Panc1 (cell line): ENCODE results near the gene BCL2L2.

Experiments
- POLR2AphosphoS5 ChIP-seq: IDR thresholded peaks from 2 replicates; pipeline ENCODE4 v1.6.1; 2012; ENCODE audit warnings: mild to moderate bottlenecking, low read depth, low read length, moderate library complexity
- SIN3A ChIP-seq: IDR thresholded peaks from 2 replicates; pipeline ENCODE4 v1.6.1; 2012; ENCODE audit warnings: low read depth, mild to moderate bottlenecking, low read length, moderate library complexity, borderline replicate concordance; ENCODE audit not compliant: insufficient read depth
- TF ChIP-seq, protein P1 (sequence below): fragments of 450-650 bp; IDR thresholded peaks from 2 replicates; pipeline ENCODE4 v1.5.1; 2017; ENCODE audit warnings: mild to moderate bottlenecking

DNA sequence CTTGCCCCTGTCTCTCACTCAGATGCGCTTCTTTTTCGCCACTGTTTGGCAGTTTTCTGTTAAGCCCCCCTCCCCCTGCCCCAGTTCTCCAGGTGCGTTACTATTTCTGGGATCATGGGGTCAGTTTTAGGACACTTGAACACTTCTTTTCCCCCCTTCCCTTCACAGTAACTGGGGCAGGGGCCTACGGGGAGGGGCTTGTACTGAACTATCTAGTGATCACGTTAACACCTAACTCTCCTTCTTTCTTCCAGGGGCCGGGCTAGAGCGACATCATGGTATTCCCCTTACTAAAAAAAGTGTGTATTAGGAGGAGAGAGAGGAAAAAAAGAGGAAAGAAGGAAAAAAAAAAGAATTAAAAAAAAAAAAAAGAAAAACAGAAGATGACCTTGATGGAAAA, 18.4 kb downstream of the BCL2L2 start:
- TF ChIP-seq POLR2AphosphoS5 (no peak), SIN3A (no peak)
- TF ChIP-seq, protein P1, sequence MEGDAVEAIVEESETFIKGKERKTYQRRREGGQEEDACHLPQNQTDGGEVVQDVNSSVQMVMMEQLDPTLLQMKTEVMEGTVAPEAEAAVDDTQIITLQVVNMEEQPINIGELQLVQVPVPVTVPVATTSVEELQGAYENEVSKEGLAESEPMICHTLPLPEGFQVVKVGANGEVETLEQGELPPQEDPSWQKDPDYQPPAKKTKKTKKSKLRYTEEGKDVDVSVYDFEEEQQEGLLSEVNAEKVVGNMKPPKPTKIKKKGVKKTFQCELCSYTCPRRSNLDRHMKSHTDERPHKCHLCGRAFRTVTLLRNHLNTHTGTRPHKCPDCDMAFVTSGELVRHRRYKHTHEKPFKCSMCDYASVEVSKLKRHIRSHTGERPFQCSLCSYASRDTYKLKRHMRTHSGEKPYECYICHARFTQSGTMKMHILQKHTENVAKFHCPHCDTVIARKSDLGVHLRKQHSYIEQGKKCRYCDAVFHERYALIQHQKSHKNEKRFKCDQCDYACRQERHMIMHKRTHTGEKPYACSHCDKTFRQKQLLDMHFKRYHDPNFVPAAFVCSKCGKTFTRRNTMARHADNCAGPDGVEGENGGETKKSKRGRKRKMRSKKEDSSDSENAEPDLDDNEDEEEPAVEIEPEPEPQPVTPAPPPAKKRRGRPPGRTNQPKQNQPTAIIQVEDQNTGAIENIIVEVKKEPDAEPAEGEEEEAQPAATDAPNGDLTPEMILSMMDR = no peak
